H1 (cell line): ENCODE measurements around the gene TP53BP1. TPM values are rescaled to one million over a fixed set of nuclear protein-coding genes. Genes with fewer than 3 reads are reported as not detected.

Experiments
- CTCF ChIA-PET: fragments of 300-600 bp; sonication (Branson Sonifier 250); formaldehyde crosslinking; loops from one replicate; lab custom pipeline; 2021; ENCODE audit not compliant: partially characterized antibody; lab: Charles Lee
- POLR2A ChIA-PET: fragments of 300-600 bp; sonication (Branson Sonifier 250); formaldehyde crosslinking; loops from one replicate; lab custom pipeline; 2021; ENCODE audit warnings: inconsistent platforms; ENCODE audit not compliant: partially characterized antibody; lab: Charles Lee
- DNase-seq, 2 experiments: peaks; one replicate each; pipeline versions ENCODE4 v3.0.0 to v3.0.0-alpha.2; 2010 to 2022; ENCODE audit warnings: low spot score in 2 of 2, low read depth in 1 of 2, mixed read lengths in 1 of 2
- FAIRE-seq: peaks from 2 replicates; lab custom pipeline; 2011; peaks lifted over from hg19 to GRCh38; lab: Jason Lieb, UNC
- H2AFZ ChIP-seq: 2 replicates; pipeline ENCODE4 v1.8.1; 2012; ENCODE audit warnings: low read length, inconsistent platforms
- H2AK5ac ChIP-seq: 2 replicates; pipeline ENCODE4 v1.6.1; 2013; ENCODE audit warnings: low read depth, low read length
- H2BK120ac ChIP-seq: replicated peaks from 2 replicates; pipeline ENCODE3; 2013; ENCODE audit warnings: low read depth, low read length, inconsistent platforms
- H2BK12ac ChIP-seq: 2 replicates; pipeline ENCODE4 v1.6.1; 2013; ENCODE audit warnings: low read depth, low read length
- H2BK15ac ChIP-seq: 2 replicates; pipeline ENCODE4 v1.6.1; 2013; ENCODE audit warnings: low read length
- H2BK20ac ChIP-seq: 2 replicates; pipeline ENCODE4 v1.6.1; 2013; ENCODE audit warnings: low read length
- H2BK5ac ChIP-seq: 2 replicates; pipeline ENCODE4 v1.6.1; 2013; ENCODE audit warnings: low read depth, low read length
- H3K14ac ChIP-seq: 2 replicates; pipeline ENCODE4 v1.6.1; 2013; ENCODE audit warnings: inconsistent platforms; ENCODE audit not compliant: insufficient read length
- H3K18ac ChIP-seq: 2 replicates; pipeline ENCODE4 v1.6.1; 2013; ENCODE audit warnings: low read length; ENCODE audit errors: extremely low read depth
- H3K23ac ChIP-seq: 2 replicates; pipeline ENCODE4 v1.6.1; 2013; ENCODE audit warnings: inconsistent platforms; ENCODE audit not compliant: insufficient read length
- H3K23me2 ChIP-seq: 2 replicates; pipeline ENCODE4 v1.6.1; 2013; ENCODE audit warnings: low read depth, low read length
- H3K27ac ChIP-seq: 2 replicates; pipeline ENCODE4 v1.6.1; 2011; ENCODE audit warnings: low read depth, low read length, inconsistent platforms
- H3K27me3 ChIP-seq, 4 experiments: replicated peaks in 1 of 4; 1 replicate in 1 of 4; 2 replicates in 3 of 4; pipeline versions ENCODE4 v1.6.1 to v1.8.1; 2011 to 2013; ENCODE audit warnings: low read length in 3 of 4, mild to moderate bottlenecking in 3 of 4, inconsistent platforms in 2 of 4, mixed read lengths in 2 of 4, moderate library complexity in 1 of 4; ENCODE audit not compliant: control insufficient read depth in 3 of 4, insufficient read depth in 3 of 4; ENCODE audit errors: extremely low read depth in 1 of 4
- H3K36me3 ChIP-seq, 4 experiments: 2 replicates each; pipeline versions ENCODE4 v1.6.1 to v1.8.1; 2011 to 2013; ENCODE audit warnings: mild to moderate bottlenecking in 4 of 4, low read length in 3 of 4, moderate library complexity in 2 of 4, control low read depth in 1 of 4, inconsistent platforms in 1 of 4; ENCODE audit not compliant: insufficient read depth in 4 of 4, control insufficient read depth in 2 of 4
- H3K4ac ChIP-seq: replicated peaks from 2 replicates; pipeline ENCODE3; 2013; ENCODE audit warnings: low read length, low read depth, mixed read lengths, inconsistent platforms; ENCODE audit not compliant: insufficient read length
- H3K4me1 ChIP-seq, 4 experiments: replicated peaks in 1 of 4; 1 replicate in 1 of 4; 2 replicates in 3 of 4; pipeline versions ENCODE4 v1.6.1 to v1.8.1; 2011 to 2013; ENCODE audit warnings: low read length in 3 of 4, inconsistent platforms in 2 of 4, mixed read lengths in 1 of 4; ENCODE audit not compliant: insufficient read depth in 4 of 4, control insufficient read depth in 3 of 4
- H3K4me2 ChIP-seq, 2 experiments: 2 replicates each; pipeline versions ENCODE4 v1.6.1 to v1.8.1; 2011 to 2013; ENCODE audit warnings: low read depth in 2 of 2, low read length in 2 of 2, control low read depth in 1 of 2, inconsistent platforms in 1 of 2, mild to moderate bottlenecking in 1 of 2; ENCODE audit not compliant: insufficient read depth in 1 of 2
- H3K4me3 ChIP-seq, 4 experiments: fragments of 200-600, 300-600 bp in 1 of 4; sonication (generic), shearing (Covaris generic), sonication (Bioruptor Twin) in 1 of 4; 2 replicates each; pipeline versions ENCODE4 v1.5.1 to v1.8.1; 2011 to 2016; ENCODE audit warnings: low read length in 4 of 4, low read depth in 3 of 4, control low read depth in 2 of 4, inconsistent platforms in 2 of 4, mild to moderate bottlenecking in 2 of 4, mixed read lengths in 1 of 4, moderate library complexity in 1 of 4; ENCODE audit not compliant: insufficient read depth in 2 of 4; ENCODE audit errors: extremely low read depth in 1 of 4
- H3K56ac ChIP-seq: replicated peaks from 2 replicates; pipeline ENCODE3; 2013; ENCODE audit warnings: low read depth, mild to moderate bottlenecking, mixed read lengths, low read length, inconsistent platforms; ENCODE audit not compliant: insufficient read length
- H3K79me1 ChIP-seq: 2 replicates; pipeline ENCODE4 v1.6.1; 2013; ENCODE audit warnings: low read depth, low read length, control low read depth
- H3K79me2 ChIP-seq, 2 experiments: 2 replicates each; pipeline versions ENCODE4 v1.6.1 to v1.8.1; 2012 to 2013; ENCODE audit warnings: low read length in 2 of 2, mild to moderate bottlenecking in 2 of 2, inconsistent platforms in 1 of 2; ENCODE audit not compliant: insufficient read depth in 2 of 2, control insufficient read depth in 1 of 2
- H3K9ac ChIP-seq, 4 experiments: replicated peaks in 1 of 4; 1 replicate in 1 of 4; 2 replicates in 3 of 4; pipeline versions ENCODE4 v1.6.1 to v1.8.1; 2011 to 2013; ENCODE audit warnings: low read depth in 3 of 4, low read length in 3 of 4, control low read depth in 2 of 4, mild to moderate bottlenecking in 2 of 4, moderate library complexity in 2 of 4, inconsistent platforms in 1 of 4; ENCODE audit errors: extremely low read depth in 1 of 4
- H3K9me3 ChIP-seq, 2 experiments: 2 replicates each; pipeline versions ENCODE4 v1.6.1 to v1.8.1; 2012 to 2013; ENCODE audit warnings: mild to moderate bottlenecking in 2 of 2, moderate library complexity in 2 of 2, control low read depth in 1 of 2, inconsistent platforms in 1 of 2, low read depth in 1 of 2, low read length in 1 of 2, mixed read lengths in 1 of 2; ENCODE audit not compliant: insufficient read depth in 2 of 2
- H4K20me1 ChIP-seq, 2 experiments: replicated peaks in 1 of 2; 2 replicates each; pipeline versions ENCODE3 to v1.8.1; 2011 to 2013; ENCODE audit warnings: inconsistent platforms in 2 of 2, low read length in 2 of 2, mild to moderate bottlenecking in 1 of 2; ENCODE audit not compliant: insufficient read depth in 2 of 2, control insufficient read depth in 1 of 2
- H4K5ac ChIP-seq: 2 replicates; pipeline ENCODE4 v1.6.1; 2013; ENCODE audit warnings: low read length, low read depth, mixed read lengths, inconsistent platforms; ENCODE audit not compliant: insufficient read length
- H4K8ac ChIP-seq: 2 replicates; pipeline ENCODE4 v1.8.0; 2013; ENCODE audit warnings: mild to moderate bottlenecking, moderate library complexity, low read length, inconsistent platforms; ENCODE audit not compliant: insufficient read depth; ENCODE audit errors: extremely low read depth
- H4K91ac ChIP-seq: replicated peaks from 2 replicates; pipeline ENCODE3; 2013; ENCODE audit warnings: low read length, mixed read lengths, inconsistent platforms; ENCODE audit not compliant: insufficient read length
- ASH2L ChIP-seq: fragments of 200-600, 300-600 bp; sonication (generic); IDR thresholded peaks from one replicate; pipeline ENCODE4 v1.7.1; 2017; ENCODE audit warnings: low read length
- GABPA ChIP-seq: IDR thresholded peaks from 2 replicates; pipeline ENCODE4 v1.6.1; 2011; ENCODE audit warnings: mild to moderate bottlenecking, low read length, moderate library complexity, borderline replicate concordance; ENCODE audit not compliant: insufficient read depth
- GTF2F1 ChIP-seq: IDR thresholded peaks from 2 replicates; pipeline ENCODE4 v1.6.1; 2012; ENCODE audit warnings: low read depth, low read length, improper control_type of control experiment, borderline replicate concordance
- KDM1A ChIP-seq: fragments of 200-600, 300-600 bp; sonication (generic); IDR thresholded peaks from 2 replicates; pipeline ENCODE4 v1.7.1; 2016; ENCODE audit warnings: mild to moderate bottlenecking, low read length, borderline replicate concordance
- POLR2AphosphoS5 ChIP-seq: IDR thresholded peaks from 2 replicates; pipeline ENCODE4 v1.6.1; 2011; ENCODE audit warnings: low read depth, low read length
- SP1 ChIP-seq: IDR thresholded peaks from 2 replicates; pipeline ENCODE4 v1.6.1; 2011; ENCODE audit warnings: low read depth, low read length
- SP2 ChIP-seq: IDR thresholded peaks from 2 replicates; pipeline ENCODE4 v1.6.1; 2012; ENCODE audit warnings: mild to moderate bottlenecking, low read length, inconsistent platforms
- SRF ChIP-seq: IDR thresholded peaks from 2 replicates; pipeline ENCODE4 v1.6.1; 2011; ENCODE audit warnings: mild to moderate bottlenecking, low read depth, low read length, moderate library complexity
- TAF7 ChIP-seq: optimal IDR thresholded peaks from 2 replicates; pipeline ENCODE3; 2011; ENCODE audit warnings: low read depth, mild to moderate bottlenecking, inconsistent platforms, low read length, moderate library complexity, borderline replicate concordance
- TCF12 ChIP-seq: IDR thresholded peaks from 2 replicates; pipeline ENCODE4 v1.6.1; 2011; ENCODE audit warnings: low read depth, mild to moderate bottlenecking, low read length
- USF2 ChIP-seq: IDR thresholded peaks from 2 replicates; pipeline ENCODE4 v1.6.1; 2011; ENCODE audit warnings: low read length, improper control_type of control experiment
- WGBS, 2 experiments: shearing (Covaris generic) in 1 of 2; methylation state at CpG; one replicate each; pipeline versions ENCODE4 v1.1.6 to v1.1.7; 2013 to 2015; ENCODE audit warnings: low lambda C conversion rate in 2 of 2, mixed read lengths in 2 of 2, inconsistent platforms in 1 of 2, low coverage in 1 of 2, missing lambda C conversion rate in 1 of 2; ENCODE audit not compliant: insufficient replicate concordance in 2 of 2, insufficient coverage in 1 of 2, insufficient read length in 1 of 2; ENCODE audit errors: extremely low coverage in 1 of 2, missing lambda C conversion rate in 1 of 2; 5-methylcytosine and 5-hydroxymethylcytosine counted together
- polyA plus RNA-seq, 7 experiments: library from polyadenylated mRNA; depleted of rRNA in 3 of 7; stranded (reverse) in 5 of 7; unstranded in 2 of 7; fragments of >200 nt in 5 of 7; fragments of 200-250 nt in 2 of 7; gene quantifications; 1 replicate in 5 of 7; 2 replicates in 1 of 7; 4 replicates in 1 of 7; pipeline versions ENCODE4 v1.2.1 to v1.2.3, GENCODE V29; 2011 to 2013; ENCODE audit warnings: missing spikeins in 2 of 7, mixed read lengths in 2 of 7
- total RNA-seq: library from RNA; stranded (reverse); fragmentation: NEBNext Ultra II Directional; extraction: Animal tissue kit (Norgen Biotek cat#: 25700); gene quantifications from 2 replicates; pipeline ENCODE4 v1.2.1, GENCODE V29; 2021

The TP53BP1 gene
- total and polyA plus RNA-seq, 2 of the 8 experiments (the other 6 are each of a cell fraction or from before 2014, with no cell fraction given), result 34.1 to 63.6 TPM

GRCh38 chr15:43423793-43424192 is 69.2 kb downstream of the TP53BP1 start:
- Histone ChIP-seq H4K8ac (no peak overlapping the region), H2AK5ac (no peak overlapping the region), H3K23ac (no peak overlapping the region), H2BK15ac (no peak overlapping the region), H2BK5ac (no peak overlapping the region), H2BK20ac (no peak overlapping the region), H2AFZ (no peak overlapping the region), H3K23me2 (no peaks in the 10 kb centered on the region), H3K4me3 (no peak overlapping the region), H2BK12ac (no peak overlapping the region), H3K14ac (no peak overlapping the region), H3K56ac (no peak overlapping the region), H3K36me3 (peaks cover 21 to 77% (median 60%) of the 10 kb centered on the region in 4 experiments), H4K5ac (no peak overlapping the region), H4K91ac (no peak overlapping the region), H3K4me2 (no peak overlapping the region), H3K79me1 (no peaks in the 10 kb centered on the region; the same call in 1 of the 2 replicates), H4K20me1 (no peaks in the 10 kb centered on the region), H3K27me3 (no peaks in the 10 kb centered on the region), H3K4me1 (no peaks in the 10 kb centered on the region), H3K18ac (no peak overlapping the region), H3K79me2 (no peaks in the 10 kb centered on the region), H3K27ac (no peak overlapping the region), H3K9ac (no peak overlapping the region), H3K4ac (no peak overlapping the region), H3K9me3 (no peaks in the 10 kb centered on the region), H2BK120ac (no peak overlapping the region)
- FAIRE-seq, result no peak
- ChIA-PET POLR2A (interaction anchor here (1.4 kb wide), 1 partner anchor 18 kb away, joined by 3 read pairs; no protein-coding TSS in a partner anchor), CTCF (no interaction called here)
- no peak for DNase-seq
- 96% methylated on average over 3 of the region's 3 CpGs; no CpG with 5 or more reads in 1 of the 2 experiments for WGBS, 2 experiments
- no peak for TF ChIP-seq GTF2F1
- TF ChIP-seq GABPA, result no peak
- no peak for TF ChIP-seq TAF7
- no peak for TF ChIP-seq SP2
- no peak for TF ChIP-seq TCF12
- no peak for TF ChIP-seq SP1
- no peak for TF ChIP-seq KDM1A
- no peak for TF ChIP-seq POLR2AphosphoS5
- TF ChIP-seq SRF, result no peak
- no peak for TF ChIP-seq ASH2L
- TF ChIP-seq USF2, result no peak
